SK-N-SH (cell line): ENCODE data around the gene FBLIM1. TPM values are rescaled to one million over a fixed set of nuclear protein-coding genes. Genes with fewer than 3 reads are reported as not detected.

ENCODE experiments used
- CTCF ChIA-PET: fragments of 300-600, 350-600 bp; formaldehyde crosslinking; extraction: SDS; loops from one replicate; lab custom pipeline; 2021; lab: Yijun Ruan, JAX
- POLR2A ChIA-PET: fragments of 350-600 bp; sonication (Branson Sonifier 250); formaldehyde crosslinking; extraction: SDS; loops from one replicate; lab custom pipeline; 2020; ENCODE audit warnings: antibody characterized with exemption, inconsistent platforms; lab: Yijun Ruan, JAX
- DNase-seq: peaks from one replicate; pipeline ENCODE4 v3.0.0; 2012
- H2AFZ ChIP-seq: fragments of 200-600 bp; sonication (generic); 2 replicates; pipeline ENCODE4 v1.8.1; 2016; ENCODE audit warnings: antibody characterized with exemption, mild to moderate bottlenecking, low read depth
- H3F3A ChIP-seq: fragments of 200-600 bp; sonication (generic); replicated peaks from 2 replicates; pipeline ENCODE3; 2016; ENCODE audit warnings: antibody characterized with exemption, mild to moderate bottlenecking; ENCODE audit not compliant: insufficient read depth
- H3K27ac ChIP-seq, 2 experiments: fragments of 200-500 bp in 1 of 2; fragments of 200-600 bp in 1 of 2; sonication (Bioruptor generic) in 1 of 2; sonication (generic), shearing (Covaris generic) in 1 of 2; 2 replicates each; pipeline versions ENCODE4 v1.5.1 to v1.6.1; 2014 to 2016; ENCODE audit warnings: low read depth in 2 of 2, inconsistent platforms in 1 of 2, low read length in 1 of 2, mild to moderate bottlenecking in 1 of 2, mixed read lengths in 1 of 2
- H3K27me3 ChIP-seq: fragments of 200-600 bp; sonication (generic), shearing (Covaris generic); 2 replicates; pipeline ENCODE4 v1.6.1; 2016; ENCODE audit warnings: mixed run types; ENCODE audit not compliant: insufficient read depth
- H3K36me3 ChIP-seq, 2 experiments: fragments of 200-500 bp in 1 of 2; fragments of 200-600 bp in 1 of 2; sonication (Bioruptor generic) in 1 of 2; sonication (generic) in 1 of 2; replicated peaks in 1 of 2; 2 replicates each; pipeline versions ENCODE3 to v1.5.1; 2014 to 2016; ENCODE audit warnings: low read length in 1 of 2, mild to moderate bottlenecking in 1 of 2; ENCODE audit not compliant: insufficient read depth in 2 of 2, control insufficient read depth in 1 of 2
- H3K4me1 ChIP-seq, 2 experiments: fragments of 200-500 bp in 1 of 2; fragments of 200-600 bp in 1 of 2; sonication (Bioruptor generic) in 1 of 2; sonication (generic), shearing (Covaris generic) in 1 of 2; 2 replicates each; pipeline versions ENCODE4 v1.5.1 to v1.6.1; 2014 to 2016; ENCODE audit warnings: low read depth in 1 of 2, low read length in 1 of 2, mixed run types in 1 of 2; ENCODE audit not compliant: insufficient read depth in 2 of 2, control insufficient read depth in 1 of 2
- H3K4me2 ChIP-seq: fragments of 200-600 bp; sonication (generic), shearing (Covaris generic); 2 replicates; pipeline ENCODE4 v1.6.1; 2017; ENCODE audit warnings: mixed run types
- H3K4me3 ChIP-seq, 2 experiments: fragments of 200-500 bp in 1 of 2; fragments of 200-600 bp in 1 of 2; sonication (Bioruptor generic) in 1 of 2; sonication (generic), shearing (Covaris generic) in 1 of 2; 2 replicates each; pipeline versions ENCODE4 v1.5.1 to v1.8.1; 2014 to 2016; ENCODE audit warnings: low read depth in 2 of 2, inconsistent platforms in 1 of 2, low read length in 1 of 2, mild to moderate bottlenecking in 1 of 2, mixed read lengths in 1 of 2, moderate library complexity in 1 of 2
- H3K79me2 ChIP-seq: fragments of 200-600 bp; sonication (generic); 2 replicates; pipeline ENCODE4 v1.8.1; 2017; ENCODE audit warnings: mild to moderate bottlenecking; ENCODE audit not compliant: insufficient read depth
- H3K9ac ChIP-seq: fragments of 200-600 bp; sonication (generic); 2 replicates; pipeline ENCODE4 v1.6.1; 2017; ENCODE audit warnings: mixed run types
- H3K9me2 ChIP-seq: fragments of 200-600 bp; sonication (generic); 2 replicates; pipeline ENCODE4 v1.6.1; 2017; ENCODE audit warnings: mixed run types
- H3K9me3 ChIP-seq: fragments of 200-600 bp; sonication (generic); 2 replicates; pipeline ENCODE4 v1.6.1; 2017; ENCODE audit warnings: mixed run types, mild to moderate bottlenecking, moderate library complexity
- H4K20me1 ChIP-seq: fragments of 200-600 bp; sonication (generic); 2 replicates; pipeline ENCODE4 v1.6.1; 2017; ENCODE audit warnings: mild to moderate bottlenecking, mixed run types; ENCODE audit not compliant: insufficient read depth
- ELF1 ChIP-seq: IDR thresholded peaks from 2 replicates; pipeline ENCODE4 v1.4.0; 2012
- FOXM1 ChIP-seq: IDR thresholded peaks from 2 replicates; pipeline ENCODE4 v1.4.0; 2012; ENCODE audit warnings: low read depth, mild to moderate bottlenecking
- MEF2A ChIP-seq: IDR thresholded peaks from 2 replicates; pipeline ENCODE4 v1.4.0; 2012; ENCODE audit warnings: low read depth, borderline replicate concordance
- POLR2AphosphoS5 ChIP-seq: IDR thresholded peaks from 2 replicates; pipeline ENCODE4 v1.6.1; 2012; ENCODE audit warnings: low read depth, low read length
- RAD21 ChIP-seq: IDR thresholded peaks from 2 replicates; pipeline ENCODE4 v1.6.1; 2012; ENCODE audit warnings: mild to moderate bottlenecking, low read length
- RCOR1 ChIP-seq: fragments of 150-350 bp; IDR thresholded peaks from 2 replicates; pipeline ENCODE4 v1.6.1; 2017; ENCODE audit warnings: antibody characterized with exemption, low read length
- USF1 ChIP-seq: IDR thresholded peaks from 2 replicates; pipeline ENCODE4 v1.4.0; 2012; ENCODE audit warnings: low read depth, borderline replicate concordance
- ZBTB33 ChIP-seq: IDR thresholded peaks from 2 replicates; pipeline ENCODE4 v1.4.0; 2012; ENCODE audit warnings: low read depth, borderline replicate concordance
- WGBS: methylation state at CpG from one replicate; pipeline ENCODE4 v1.1.6; 2017; ENCODE audit warnings: low lambda C conversion rate; 5-methylcytosine and 5-hydroxymethylcytosine counted together
- polyA plus RNA-seq, 3 experiments: library from polyadenylated mRNA; depleted of rRNA; stranded (reverse); fragments of >200 nt; gene quantifications; 2 replicates each; pipeline ENCODE4 v1.2.3, GENCODE V29; 2012
- TF ChIP-seq, protein P1 (sequence below): fragments of 200-600 bp; sonication (generic); IDR thresholded peaks from 2 replicates; pipeline ENCODE4 v1.6.1; 2017; ENCODE audit warnings: antibody characterized with exemption, mild to moderate bottlenecking, moderate library complexity
- TF ChIP-seq, protein P2 (sequence below): IDR thresholded peaks from 2 replicates; pipeline ENCODE4 v1.4.0; 2012; ENCODE audit warnings: low read depth

Gene FBLIM1
- polyA plus RNA-seq, 1 of the 3 experiments (the other 2 are of a cell fraction): 89.8 TPM

- no peak for TF ChIP-seq RCOR1
- no peak for TF ChIP-seq POLR2AphosphoS5
- no peak for TF ChIP-seq ZBTB33
- TF ChIP-seq, protein P1, sequence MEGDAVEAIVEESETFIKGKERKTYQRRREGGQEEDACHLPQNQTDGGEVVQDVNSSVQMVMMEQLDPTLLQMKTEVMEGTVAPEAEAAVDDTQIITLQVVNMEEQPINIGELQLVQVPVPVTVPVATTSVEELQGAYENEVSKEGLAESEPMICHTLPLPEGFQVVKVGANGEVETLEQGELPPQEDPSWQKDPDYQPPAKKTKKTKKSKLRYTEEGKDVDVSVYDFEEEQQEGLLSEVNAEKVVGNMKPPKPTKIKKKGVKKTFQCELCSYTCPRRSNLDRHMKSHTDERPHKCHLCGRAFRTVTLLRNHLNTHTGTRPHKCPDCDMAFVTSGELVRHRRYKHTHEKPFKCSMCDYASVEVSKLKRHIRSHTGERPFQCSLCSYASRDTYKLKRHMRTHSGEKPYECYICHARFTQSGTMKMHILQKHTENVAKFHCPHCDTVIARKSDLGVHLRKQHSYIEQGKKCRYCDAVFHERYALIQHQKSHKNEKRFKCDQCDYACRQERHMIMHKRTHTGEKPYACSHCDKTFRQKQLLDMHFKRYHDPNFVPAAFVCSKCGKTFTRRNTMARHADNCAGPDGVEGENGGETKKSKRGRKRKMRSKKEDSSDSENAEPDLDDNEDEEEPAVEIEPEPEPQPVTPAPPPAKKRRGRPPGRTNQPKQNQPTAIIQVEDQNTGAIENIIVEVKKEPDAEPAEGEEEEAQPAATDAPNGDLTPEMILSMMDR: no peak
- no peak for TF ChIP-seq MEF2A
- TF ChIP-seq ELF1: no peak
- TF ChIP-seq, protein P2, sequence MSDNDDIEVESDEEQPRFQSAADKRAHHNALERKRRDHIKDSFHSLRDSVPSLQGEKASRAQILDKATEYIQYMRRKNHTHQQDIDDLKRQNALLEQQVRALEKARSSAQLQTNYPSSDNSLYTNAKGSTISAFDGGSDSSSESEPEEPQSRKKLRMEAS: no peak
Measured at GRCh38 chr1:15718199-15718601, 40.4 kb upstream of the FBLIM1 start (continued).

GRCh38 chr1:15719381-15720120 is 39.0 kb upstream of the FBLIM1 start:
- no peak overlapping the region for H3K4me3 ChIP-seq
- H3K9ac ChIP-seq: no peak overlapping the region
- H3F3A ChIP-seq: no peaks in the 10 kb centered on the region
- no peak for DNase-seq
- peaks cover 6% of the 10 kb centered on the region; the same call in 1 of the 2 replicates for H3K79me2 ChIP-seq
- ChIA-PET CTCF (interaction anchor here (0.5 to 1.2 kb wide), 3 partner anchors 21 to 415 kb away, joined by 3 to 4 read pairs (median 3); no protein-coding TSS in a partner anchor), POLR2A (no interaction called here)
- peaks cover 5% of the 10 kb centered on the region; the same call in 1 of the 2 replicates for H4K20me1 ChIP-seq
- 97% methylated on average over 12 of the region's 12 CpGs for WGBS
- no peaks in the 10 kb centered on the region for H3K27me3 ChIP-seq
- TF ChIP-seq RAD21: no peak
- no peak for TF ChIP-seq RCOR1
- no peak for TF ChIP-seq FOXM1
- no peak for TF ChIP-seq USF1
- no peak overlapping the region for H3K27ac ChIP-seq
- no peak overlapping the region for H2AFZ ChIP-seq
- H3K4me2 ChIP-seq: no peak overlapping the region
- no peaks in the 10 kb centered on the region for H3K4me1 ChIP-seq
- no peaks in the 10 kb centered on the region for H3K9me2 ChIP-seq
- peaks cover 4 to 51% of the 10 kb centered on the region in 2 experiments for H3K36me3 ChIP-seq
- no peaks in the 10 kb centered on the region for H3K9me3 ChIP-seq
